Activated naive CD4-positive, alpha-beta T cell (primary cell): Measurements from ENCODE around the gene TMBIM1.
"Not testable (repeated sequence)": the region's sequence is repeated elsewhere in the genome, so short reads cannot be mapped to it uniquely, and the experiment has no call there.

Experiments used
- DNase-seq, 4 experiments: peaks; one replicate each; lab custom pipeline; 2025; lab: John Stamatoyannopoulos, UW

The TMBIM1 gene

DNA sequence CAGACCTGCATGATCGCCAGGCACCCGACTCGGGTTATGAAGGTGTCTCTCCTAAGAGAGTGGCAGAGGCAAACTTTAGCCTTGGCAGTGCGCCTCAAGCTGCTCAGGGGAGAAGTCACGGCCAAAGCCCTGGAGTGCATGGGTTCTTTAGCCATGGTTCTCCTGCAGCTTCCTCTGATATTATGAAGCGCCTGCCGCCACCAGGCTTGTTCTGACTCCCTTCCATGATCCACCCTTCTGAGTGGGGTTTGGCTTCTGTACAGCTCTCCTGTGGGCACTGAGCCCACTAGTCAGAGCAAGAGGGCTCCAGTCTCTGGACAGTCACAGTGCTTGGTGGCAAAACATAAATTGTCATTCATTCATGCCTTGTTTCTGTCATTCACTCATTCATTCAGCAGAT is 25.9 kb upstream of the TMBIM1 start:
- no peak for DNase-seq

DNA sequence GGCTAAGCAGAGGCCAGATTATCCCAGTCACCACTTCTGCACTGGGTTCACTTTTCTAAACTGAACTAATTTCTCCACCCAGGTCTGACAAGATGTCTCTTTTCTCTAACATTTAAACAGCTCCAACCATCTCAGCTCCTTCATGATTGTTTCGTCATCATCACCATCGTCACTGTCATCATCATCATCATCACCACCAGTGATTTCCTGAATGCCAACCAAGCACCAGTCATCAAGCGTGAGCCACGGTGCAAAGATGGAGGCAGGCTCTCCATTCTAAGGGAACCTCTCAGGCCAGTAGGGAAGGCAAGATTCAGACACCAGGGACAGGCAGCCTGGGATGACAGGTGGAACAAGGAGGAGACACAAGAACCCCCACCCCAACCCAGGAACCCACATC is 25.5 kb upstream of the TMBIM1 start:
- no peak for DNase-seq

DNA sequence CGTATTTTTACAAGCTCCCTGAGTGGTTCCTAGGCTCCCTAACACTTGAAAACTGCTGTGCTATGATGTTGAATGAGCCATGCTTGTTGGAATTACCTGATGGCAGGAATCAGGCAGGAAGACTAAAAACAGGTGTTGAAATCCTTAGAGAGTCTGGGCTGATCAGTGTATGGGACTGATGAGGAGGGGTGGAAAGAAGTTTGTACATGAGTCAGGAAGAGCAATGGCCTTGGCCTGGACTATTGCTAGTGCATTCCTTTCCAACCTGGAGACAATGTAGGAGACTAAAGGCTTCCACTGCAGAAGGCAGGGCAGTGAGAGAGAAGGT is 25.0 kb upstream of the TMBIM1 start:
- no peak for DNase-seq

- DNase-seq = no peak
Observed at GRCh38 chr2:218315397-218315796, 23.1 kb upstream of the TMBIM1 start.

DNA sequence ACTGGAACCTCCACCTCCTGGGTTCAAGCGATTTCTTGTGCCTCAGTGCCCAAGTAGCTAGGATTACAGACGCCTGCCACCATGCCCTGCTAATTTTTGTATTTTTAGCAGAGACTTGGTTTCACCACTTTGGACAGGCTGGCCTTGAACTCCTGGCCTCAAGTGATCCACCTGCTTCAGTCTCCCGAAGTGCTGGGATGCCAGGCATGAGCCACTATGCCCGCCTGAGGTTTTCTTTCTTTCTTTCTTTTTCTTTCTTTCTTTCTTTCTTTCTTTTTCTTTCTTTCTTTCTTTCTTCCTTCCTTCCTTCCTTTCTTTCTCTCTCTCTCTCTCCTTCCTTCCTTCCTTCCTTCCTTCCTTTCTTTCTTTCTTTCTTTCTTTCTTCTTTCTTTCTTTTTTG is 22.5 kb upstream of the TMBIM1 start:
- not testable (repeated sequence) for DNase-seq

- DNase-seq = no peak
Observed at GRCh38 chr2:218313356-218313755, 21.1 kb upstream of the TMBIM1 start.

DNA sequence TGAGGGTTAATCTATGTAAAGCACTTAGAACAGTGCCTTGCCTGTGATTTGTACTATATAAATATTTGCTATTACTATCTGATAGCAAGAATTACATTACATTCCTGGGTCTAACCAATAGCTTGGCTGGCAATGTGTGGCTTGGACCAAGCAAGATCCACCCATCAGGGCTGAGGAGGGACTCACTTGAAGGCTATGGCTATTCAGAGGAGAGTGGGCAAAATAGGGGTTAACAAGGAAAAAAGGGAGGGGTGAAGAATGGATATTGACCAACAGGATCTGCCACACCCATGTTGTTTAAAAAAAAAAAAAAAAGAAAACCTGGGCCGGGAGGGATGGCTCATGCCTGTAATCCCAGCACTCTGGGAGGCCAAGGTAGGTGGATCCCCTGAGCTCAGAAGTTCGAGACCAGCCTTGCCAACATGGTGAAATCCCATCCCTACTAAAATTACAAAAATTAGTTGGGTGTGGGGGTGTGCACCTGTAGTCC is 20.0 kb upstream of the TMBIM1 start:
- no peak for DNase-seq

DNA sequence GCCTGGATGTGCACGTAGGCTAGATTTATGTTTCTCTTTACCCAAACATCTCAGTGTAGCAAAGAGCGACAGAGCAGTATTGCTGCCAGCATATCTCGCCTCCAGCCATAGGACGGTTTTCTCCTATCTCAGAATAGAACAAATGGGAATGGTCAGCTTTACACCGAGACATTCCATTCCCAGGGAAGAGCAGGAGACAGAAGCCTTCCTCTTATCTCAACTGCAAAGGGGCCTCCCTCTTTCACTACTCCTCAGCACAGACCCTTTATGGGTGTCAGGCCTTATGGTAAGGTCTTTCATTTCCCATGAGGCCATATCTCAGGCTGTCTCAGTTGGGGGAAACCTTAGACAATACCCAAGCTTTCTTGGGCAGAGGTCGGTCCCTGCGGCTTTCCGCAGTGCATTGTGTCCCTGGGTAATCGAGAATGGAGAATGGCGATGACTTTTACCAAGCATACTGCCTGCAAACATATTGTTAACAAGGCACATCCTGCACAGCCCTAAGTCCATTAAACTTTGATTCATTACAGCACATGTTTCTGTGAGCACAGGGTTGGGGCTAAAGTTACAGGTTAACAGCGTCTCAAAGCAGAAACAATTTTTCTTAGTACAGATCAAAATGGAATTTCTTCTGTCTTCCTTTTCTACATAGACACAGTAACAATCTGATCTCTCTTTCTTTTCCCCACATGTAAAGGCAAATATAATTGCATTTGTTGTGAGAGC is 19.4 kb upstream of the TMBIM1 start:
- not testable (repeated sequence) for DNase-seq

GRCh38 chr2:218310853-218311540 is 18.7 kb upstream of the TMBIM1 start:
- DNase-seq = no peak

- DNase-seq = no peak
Observed at GRCh38 chr2:218307415-218308090, 15.2 kb upstream of the TMBIM1 start.

DNA sequence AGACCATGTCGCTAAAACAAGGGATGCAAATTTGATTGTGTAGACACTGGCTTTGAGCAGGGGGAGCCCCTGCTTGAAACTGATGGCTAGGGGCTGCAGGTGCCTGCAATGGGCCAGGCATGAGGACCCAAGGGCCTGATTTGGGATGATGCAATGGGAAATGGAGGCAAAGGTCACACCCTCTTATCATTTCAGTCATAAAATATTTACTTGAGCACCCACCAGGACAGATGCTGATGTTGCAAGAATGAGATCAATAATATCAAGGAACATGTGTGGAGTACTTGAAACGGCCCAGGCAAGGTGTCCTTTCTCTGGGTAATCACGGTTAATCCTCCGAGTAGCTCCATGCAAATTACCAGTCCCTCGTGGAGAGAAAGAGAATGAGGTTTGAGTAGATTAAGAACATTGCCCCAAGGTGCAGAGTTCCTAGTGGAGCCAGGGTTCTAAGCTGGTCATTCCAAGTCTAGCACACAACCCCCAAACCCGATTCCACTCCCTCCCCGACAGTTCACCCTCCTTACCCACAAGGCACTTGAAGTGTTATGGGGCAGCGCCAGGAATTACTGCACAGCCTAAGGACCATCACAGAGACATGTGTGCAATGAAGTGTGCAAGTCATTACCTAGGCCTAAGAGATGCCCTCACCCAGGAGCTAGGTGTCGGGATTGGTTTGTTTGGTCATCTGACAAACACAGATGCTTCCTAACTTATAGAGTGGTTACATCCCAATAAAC is 14.0 kb upstream of the TMBIM1 start:
- no peak for DNase-seq

DNA sequence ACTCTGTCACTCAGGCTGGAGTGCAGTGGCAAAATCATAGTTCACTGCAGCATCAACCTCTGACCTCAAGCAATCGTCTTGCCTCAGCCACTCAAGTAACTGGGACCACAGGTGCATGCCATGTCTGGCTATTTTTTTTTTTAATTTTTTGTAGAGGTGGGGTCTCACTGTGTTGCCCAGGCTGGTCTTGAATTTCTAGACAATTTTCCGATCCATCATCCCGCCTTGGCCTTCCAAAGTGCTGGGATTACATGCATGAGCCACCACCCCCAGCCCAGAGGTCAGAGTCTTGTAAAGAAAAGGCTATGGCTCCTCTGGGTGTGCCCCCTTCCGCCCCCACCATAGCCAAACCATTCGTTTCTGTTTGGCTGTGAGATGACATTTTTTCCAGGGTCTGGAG is 13.1 kb upstream of the TMBIM1 start:
- no peak for DNase-seq

- peak; percentile 51 to 79 (median 74) for DNase-seq
Observed at GRCh38 chr2:218301176-218301819, 9.0 kb upstream of the TMBIM1 start.

DNA sequence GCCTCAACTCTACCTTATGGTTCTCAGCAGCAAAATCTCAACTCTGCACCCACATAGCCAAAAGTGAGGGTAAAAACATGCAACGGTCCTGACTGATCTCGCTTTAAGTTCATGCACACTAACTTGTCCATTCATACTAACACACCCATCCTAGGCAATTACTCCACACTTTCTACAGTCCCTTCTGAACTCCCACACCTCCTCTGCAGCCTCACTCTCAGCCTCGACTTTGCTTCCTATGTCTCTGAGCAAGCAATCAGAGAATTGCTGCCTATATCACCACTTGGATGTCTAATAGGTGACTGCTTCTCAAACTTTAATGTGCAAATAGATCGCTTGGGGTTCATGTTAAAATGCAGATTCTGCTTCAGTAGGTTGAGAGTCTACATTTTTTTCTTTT is 7.8 kb upstream of the TMBIM1 start:
- no peak for DNase-seq

DNA sequence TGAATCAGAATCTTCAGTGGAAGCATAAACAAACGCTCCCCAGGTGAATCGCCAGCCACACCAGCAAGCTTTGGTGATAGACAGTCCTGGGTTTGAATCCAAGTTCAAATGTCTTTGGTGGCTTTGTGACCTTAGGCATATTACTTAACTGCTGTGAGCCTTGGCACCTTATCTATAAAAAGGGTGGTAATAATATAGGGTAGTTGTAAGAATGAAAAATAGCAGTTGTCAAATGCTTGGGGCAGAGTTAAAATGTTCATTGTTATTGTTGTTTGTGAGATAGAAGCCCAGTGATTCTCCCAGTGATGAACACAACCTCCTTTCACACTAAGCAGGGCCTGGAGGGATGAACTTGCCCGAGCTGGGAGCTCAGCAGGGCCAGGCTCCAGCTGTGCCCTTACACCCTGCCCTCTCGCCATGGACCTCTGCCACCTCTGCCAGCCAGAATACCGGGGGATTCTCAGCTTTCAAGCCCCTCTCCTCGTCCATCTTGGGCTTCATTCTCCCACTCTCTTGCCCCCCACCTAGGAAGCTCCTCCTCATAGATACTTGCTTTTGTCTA is 6.1 kb upstream of the TMBIM1 start:
- no peak for DNase-seq

DNA sequence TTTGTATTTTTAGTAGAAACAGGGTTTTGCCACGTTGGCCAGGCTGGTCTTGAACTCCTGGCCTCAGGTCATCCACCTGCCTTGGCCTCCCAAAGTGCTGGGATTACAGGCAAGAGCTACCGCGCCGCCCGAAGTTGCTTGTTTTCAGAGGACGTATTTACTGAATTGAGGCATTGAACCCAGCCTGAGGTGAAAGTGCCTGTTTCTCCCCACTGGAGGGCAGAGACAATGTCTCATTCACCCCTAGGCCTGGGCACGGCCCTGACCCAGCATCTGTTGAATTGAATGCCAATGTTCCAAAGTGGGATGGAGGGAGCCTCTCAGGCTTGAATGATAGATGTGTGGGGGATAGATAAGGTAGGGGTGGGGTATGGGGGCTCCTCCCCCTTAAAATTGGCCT is 4.5 kb upstream of the TMBIM1 start:
- DNase-seq = no peak

GRCh38 chr2:218296200-218296599 is 3.9 kb upstream of the TMBIM1 start:
- no peak for DNase-seq

DNA sequence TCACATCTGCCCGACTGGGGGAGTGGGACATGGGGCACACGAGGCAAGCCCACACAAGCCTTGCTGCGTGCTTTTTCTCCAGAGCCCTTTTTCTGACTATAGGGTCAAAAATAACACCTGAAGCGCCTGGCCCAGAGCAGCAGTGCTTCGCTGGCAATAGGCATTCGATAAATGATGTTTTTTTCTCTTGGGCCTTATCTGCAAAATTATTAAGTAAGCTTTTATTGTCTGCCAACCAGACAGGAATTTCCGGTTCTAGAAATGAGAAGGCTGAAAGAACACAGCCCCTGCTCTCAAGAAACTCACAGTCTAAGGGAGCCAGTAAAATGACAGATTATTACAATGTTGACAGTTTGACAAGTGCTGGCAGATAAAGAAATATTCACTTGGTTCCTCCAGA is 2.7 kb upstream of the TMBIM1 start:
- DNase-seq = no peak

DNA sequence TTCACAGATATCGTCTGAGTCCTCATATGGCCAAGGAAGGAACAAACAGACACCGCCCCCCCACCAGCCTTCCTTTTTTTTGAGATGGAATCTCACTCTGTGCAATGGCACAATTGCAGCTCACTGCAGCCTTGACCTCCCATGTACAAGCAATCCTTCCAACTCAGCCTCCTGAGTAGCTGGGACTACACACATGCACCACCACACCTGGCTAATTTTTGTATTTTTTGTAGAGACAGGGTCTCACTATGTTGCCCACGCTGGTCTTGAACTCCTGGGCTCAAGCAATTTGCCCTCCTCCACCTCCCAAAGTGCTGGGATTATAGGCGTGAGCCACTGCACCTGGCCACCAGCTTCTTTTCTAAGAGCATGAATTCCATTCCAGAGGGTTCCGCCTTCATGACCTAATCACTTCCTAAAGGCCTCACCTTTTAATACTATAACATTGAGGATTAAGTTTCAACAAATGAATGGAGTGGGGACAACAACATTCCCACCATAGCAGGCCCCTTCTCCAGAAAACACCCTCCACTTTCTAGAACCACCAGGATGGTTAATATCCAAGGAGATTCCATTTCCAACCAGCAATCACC is 2.2 kb upstream of the TMBIM1 start:
- no peak for DNase-seq

GRCh38 chr2:218293715-218294429 is 1.6 kb upstream of the TMBIM1 start:
- DNase-seq = no peak
